H1 (cell line): ENCODE data around the gene DAND5. TPM values are rescaled to one million over a fixed set of nuclear protein-coding genes. Genes with fewer than 3 reads are reported as not detected.

Experiments used
- CTCF ChIA-PET: fragments of 300-600 bp; sonication (Branson Sonifier 250); formaldehyde crosslinking; loops from one replicate; lab custom pipeline; 2021; ENCODE audit not compliant: partially characterized antibody; lab: Charles Lee
- POLR2A ChIA-PET: fragments of 300-600 bp; sonication (Branson Sonifier 250); formaldehyde crosslinking; loops from one replicate; lab custom pipeline; 2021; ENCODE audit warnings: inconsistent platforms; ENCODE audit not compliant: partially characterized antibody; lab: Charles Lee
- DNase-seq, 2 experiments: peaks; one replicate each; pipeline versions ENCODE4 v3.0.0 to v3.0.0-alpha.2; 2010 to 2022; ENCODE audit warnings: low spot score in 2 of 2, low read depth in 1 of 2, mixed read lengths in 1 of 2
- FAIRE-seq: peaks from 2 replicates; lab custom pipeline; 2011; peaks lifted over from hg19 to GRCh38; lab: Jason Lieb, UNC
- H2AFZ ChIP-seq: 2 replicates; pipeline ENCODE4 v1.8.1; 2012; ENCODE audit warnings: low read length, inconsistent platforms
- H2AK5ac ChIP-seq: 2 replicates; pipeline ENCODE4 v1.6.1; 2013; ENCODE audit warnings: low read depth, low read length
- H2BK120ac ChIP-seq: replicated peaks from 2 replicates; pipeline ENCODE3; 2013; ENCODE audit warnings: low read depth, low read length, inconsistent platforms
- H2BK12ac ChIP-seq: 2 replicates; pipeline ENCODE4 v1.6.1; 2013; ENCODE audit warnings: low read depth, low read length
- H2BK15ac ChIP-seq: 2 replicates; pipeline ENCODE4 v1.6.1; 2013; ENCODE audit warnings: low read length
- H2BK20ac ChIP-seq: 2 replicates; pipeline ENCODE4 v1.6.1; 2013; ENCODE audit warnings: low read length
- H2BK5ac ChIP-seq: 2 replicates; pipeline ENCODE4 v1.6.1; 2013; ENCODE audit warnings: low read depth, low read length
- H3K14ac ChIP-seq: 2 replicates; pipeline ENCODE4 v1.6.1; 2013; ENCODE audit warnings: inconsistent platforms; ENCODE audit not compliant: insufficient read length
- H3K18ac ChIP-seq: 2 replicates; pipeline ENCODE4 v1.6.1; 2013; ENCODE audit warnings: low read length; ENCODE audit errors: extremely low read depth
- H3K23ac ChIP-seq: 2 replicates; pipeline ENCODE4 v1.6.1; 2013; ENCODE audit warnings: inconsistent platforms; ENCODE audit not compliant: insufficient read length
- H3K23me2 ChIP-seq: 2 replicates; pipeline ENCODE4 v1.6.1; 2013; ENCODE audit warnings: low read depth, low read length
- H3K27ac ChIP-seq: 2 replicates; pipeline ENCODE4 v1.6.1; 2011; ENCODE audit warnings: low read depth, low read length, inconsistent platforms
- H3K27me3 ChIP-seq, 4 experiments: replicated peaks in 1 of 4; 1 replicate in 1 of 4; 2 replicates in 3 of 4; pipeline versions ENCODE4 v1.6.1 to v1.8.1; 2011 to 2013; ENCODE audit warnings: low read length in 3 of 4, mild to moderate bottlenecking in 3 of 4, inconsistent platforms in 2 of 4, mixed read lengths in 2 of 4, moderate library complexity in 1 of 4; ENCODE audit not compliant: control insufficient read depth in 3 of 4, insufficient read depth in 3 of 4; ENCODE audit errors: extremely low read depth in 1 of 4
- H3K36me3 ChIP-seq, 4 experiments: 2 replicates each; pipeline versions ENCODE4 v1.6.1 to v1.8.1; 2011 to 2013; ENCODE audit warnings: mild to moderate bottlenecking in 4 of 4, low read length in 3 of 4, moderate library complexity in 2 of 4, control low read depth in 1 of 4, inconsistent platforms in 1 of 4; ENCODE audit not compliant: insufficient read depth in 4 of 4, control insufficient read depth in 2 of 4
- H3K4ac ChIP-seq: replicated peaks from 2 replicates; pipeline ENCODE3; 2013; ENCODE audit warnings: low read length, low read depth, mixed read lengths, inconsistent platforms; ENCODE audit not compliant: insufficient read length
- H3K4me1 ChIP-seq, 4 experiments: replicated peaks in 1 of 4; 1 replicate in 1 of 4; 2 replicates in 3 of 4; pipeline versions ENCODE4 v1.6.1 to v1.8.1; 2011 to 2013; ENCODE audit warnings: low read length in 3 of 4, inconsistent platforms in 2 of 4, mixed read lengths in 1 of 4; ENCODE audit not compliant: insufficient read depth in 4 of 4, control insufficient read depth in 3 of 4
- H3K4me2 ChIP-seq, 2 experiments: 2 replicates each; pipeline versions ENCODE4 v1.6.1 to v1.8.1; 2011 to 2013; ENCODE audit warnings: low read depth in 2 of 2, low read length in 2 of 2, control low read depth in 1 of 2, inconsistent platforms in 1 of 2, mild to moderate bottlenecking in 1 of 2; ENCODE audit not compliant: insufficient read depth in 1 of 2
- H3K4me3 ChIP-seq, 4 experiments: fragments of 200-600, 300-600 bp in 1 of 4; sonication (generic), shearing (Covaris generic), sonication (Bioruptor Twin) in 1 of 4; 2 replicates each; pipeline versions ENCODE4 v1.5.1 to v1.8.1; 2011 to 2016; ENCODE audit warnings: low read length in 4 of 4, low read depth in 3 of 4, control low read depth in 2 of 4, inconsistent platforms in 2 of 4, mild to moderate bottlenecking in 2 of 4, mixed read lengths in 1 of 4, moderate library complexity in 1 of 4; ENCODE audit not compliant: insufficient read depth in 2 of 4; ENCODE audit errors: extremely low read depth in 1 of 4
- H3K56ac ChIP-seq: replicated peaks from 2 replicates; pipeline ENCODE3; 2013; ENCODE audit warnings: low read depth, mild to moderate bottlenecking, mixed read lengths, low read length, inconsistent platforms; ENCODE audit not compliant: insufficient read length
- H3K79me1 ChIP-seq: 2 replicates; pipeline ENCODE4 v1.6.1; 2013; ENCODE audit warnings: low read depth, low read length, control low read depth
- H3K79me2 ChIP-seq, 2 experiments: 2 replicates each; pipeline versions ENCODE4 v1.6.1 to v1.8.1; 2012 to 2013; ENCODE audit warnings: low read length in 2 of 2, mild to moderate bottlenecking in 2 of 2, inconsistent platforms in 1 of 2; ENCODE audit not compliant: insufficient read depth in 2 of 2, control insufficient read depth in 1 of 2
- H3K9ac ChIP-seq, 4 experiments: replicated peaks in 1 of 4; 1 replicate in 1 of 4; 2 replicates in 3 of 4; pipeline versions ENCODE4 v1.6.1 to v1.8.1; 2011 to 2013; ENCODE audit warnings: low read depth in 3 of 4, low read length in 3 of 4, control low read depth in 2 of 4, mild to moderate bottlenecking in 2 of 4, moderate library complexity in 2 of 4, inconsistent platforms in 1 of 4; ENCODE audit errors: extremely low read depth in 1 of 4
- H3K9me3 ChIP-seq, 2 experiments: 2 replicates each; pipeline versions ENCODE4 v1.6.1 to v1.8.1; 2012 to 2013; ENCODE audit warnings: mild to moderate bottlenecking in 2 of 2, moderate library complexity in 2 of 2, control low read depth in 1 of 2, inconsistent platforms in 1 of 2, low read depth in 1 of 2, low read length in 1 of 2, mixed read lengths in 1 of 2; ENCODE audit not compliant: insufficient read depth in 2 of 2
- H4K20me1 ChIP-seq, 2 experiments: replicated peaks in 1 of 2; 2 replicates each; pipeline versions ENCODE3 to v1.8.1; 2011 to 2013; ENCODE audit warnings: inconsistent platforms in 2 of 2, low read length in 2 of 2, mild to moderate bottlenecking in 1 of 2; ENCODE audit not compliant: insufficient read depth in 2 of 2, control insufficient read depth in 1 of 2
- H4K5ac ChIP-seq: 2 replicates; pipeline ENCODE4 v1.6.1; 2013; ENCODE audit warnings: low read length, low read depth, mixed read lengths, inconsistent platforms; ENCODE audit not compliant: insufficient read length
- H4K8ac ChIP-seq: 2 replicates; pipeline ENCODE4 v1.8.0; 2013; ENCODE audit warnings: mild to moderate bottlenecking, moderate library complexity, low read length, inconsistent platforms; ENCODE audit not compliant: insufficient read depth; ENCODE audit errors: extremely low read depth
- H4K91ac ChIP-seq: replicated peaks from 2 replicates; pipeline ENCODE3; 2013; ENCODE audit warnings: low read length, mixed read lengths, inconsistent platforms; ENCODE audit not compliant: insufficient read length
- RXRA ChIP-seq: IDR thresholded peaks from 2 replicates; pipeline ENCODE4 v1.6.1; 2011; ENCODE audit warnings: low read depth, mild to moderate bottlenecking, low read length, moderate library complexity; ENCODE audit not compliant: insufficient read depth
- SIX5 ChIP-seq: IDR thresholded peaks from 2 replicates; pipeline ENCODE4 v1.6.1; 2011; ENCODE audit warnings: mild to moderate bottlenecking, low read depth, low read length
- WGBS, 2 experiments: shearing (Covaris generic) in 1 of 2; methylation state at CpG; one replicate each; pipeline versions ENCODE4 v1.1.6 to v1.1.7; 2013 to 2015; ENCODE audit warnings: low lambda C conversion rate in 2 of 2, mixed read lengths in 2 of 2, inconsistent platforms in 1 of 2, low coverage in 1 of 2, missing lambda C conversion rate in 1 of 2; ENCODE audit not compliant: insufficient replicate concordance in 2 of 2, insufficient coverage in 1 of 2, insufficient read length in 1 of 2; ENCODE audit errors: extremely low coverage in 1 of 2, missing lambda C conversion rate in 1 of 2; 5-methylcytosine and 5-hydroxymethylcytosine counted together
- polyA plus RNA-seq, 7 experiments: library from polyadenylated mRNA; depleted of rRNA in 3 of 7; stranded (reverse) in 5 of 7; unstranded in 2 of 7; fragments of >200 nt in 5 of 7; fragments of 200-250 nt in 2 of 7; gene quantifications; 1 replicate in 5 of 7; 2 replicates in 1 of 7; 4 replicates in 1 of 7; pipeline versions ENCODE4 v1.2.1 to v1.2.3, GENCODE V29; 2011 to 2013; ENCODE audit warnings: missing spikeins in 2 of 7, mixed read lengths in 2 of 7
- total RNA-seq: library from RNA; stranded (reverse); fragmentation: NEBNext Ultra II Directional; extraction: Animal tissue kit (Norgen Biotek cat#: 25700); gene quantifications from 2 replicates; pipeline ENCODE4 v1.2.1, GENCODE V29; 2021

Gene DAND5
- total and polyA plus RNA-seq, 2 of the 8 experiments (the other 6 are each of a cell fraction or from before 2014, with no cell fraction given): 0.14 to 0.17 TPM

DNA sequence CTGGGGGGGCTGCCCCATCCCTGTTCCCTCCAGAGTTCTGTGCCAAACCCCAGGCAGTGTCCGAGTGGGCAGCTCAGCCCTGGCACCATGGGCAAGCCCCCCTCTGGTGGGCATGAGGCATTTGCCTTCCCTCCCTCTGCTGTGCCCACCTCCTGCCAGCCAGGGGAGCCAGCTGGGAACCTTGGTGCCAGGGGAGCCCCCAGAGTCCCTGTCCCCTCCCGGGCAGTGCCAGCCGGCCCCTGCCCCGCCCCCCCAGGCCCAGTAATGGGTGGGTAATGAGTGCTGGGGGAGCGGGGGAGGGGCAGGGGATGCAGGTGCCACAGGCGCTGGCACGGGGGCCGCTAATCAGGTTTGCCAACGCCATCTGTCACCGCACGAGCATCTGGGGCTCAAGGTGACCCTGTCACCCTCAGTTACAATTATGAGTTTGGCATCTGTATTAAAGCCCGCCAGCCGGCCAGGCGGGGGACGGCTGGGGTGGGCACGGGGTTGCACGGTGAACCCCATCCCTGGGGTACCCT lies 5.9 kb downstream of the DAND5 start:
- Histone ChIP-seq H3K4ac (no peak overlapping the region), H3K27ac (no peak overlapping the region), H2BK5ac (no peak overlapping the region), H2BK12ac (no peak overlapping the region), H3K4me3 (no peak overlapping the region), H3K56ac (no peak overlapping the region), H3K79me2 (no peaks in the 10 kb centered on the region), H3K23ac (no peak overlapping the region), H2BK15ac (no peak overlapping the region), H3K9ac (no peak overlapping the region), H3K4me2 (no peak overlapping the region), H3K79me1 (no peaks in the 10 kb centered on the region), H2AK5ac (no peak overlapping the region), H2BK120ac (no peak overlapping the region), H3K9me3 (no peaks in the 10 kb centered on the region), H3K27me3 (no peaks in the 10 kb centered on the region), H4K91ac (no peak overlapping the region), H4K5ac (no peak overlapping the region), H2BK20ac (no peak overlapping the region), H3K18ac (no peak overlapping the region), H3K4me1 (no peaks in the 10 kb centered on the region), H3K23me2 (no peaks in the 10 kb centered on the region), H3K14ac (no peak overlapping the region), H4K8ac (peak overlapping the region; percentile 68; the same call in 1 of the 2 replicates), H4K20me1 (no peaks in the 10 kb centered on the region), H3K36me3 (no peaks in the 10 kb centered on the region), H2AFZ (no peak overlapping the region)
- no peak for TF ChIP-seq RXRA
- TF ChIP-seq SIX5: no peak
- ChIA-PET CTCF (interaction anchor here (0.8 to 16.3 kb wide), 12 partner anchors 9 to 156 kb away, joined by 3 to 431 read pairs (median 10); partner anchors contain the start of genes DAND5 and LYL1), POLR2A (interaction anchor here (1.1 to 1.6 kb wide), 2 partner anchors 56 to 119 kb away, joined by 4 read pairs; partner anchors contain the start of gene SYCE2)
- no peak for DNase-seq
- FAIRE-seq: no peak
- 98% methylated on average over 10 of the region's 17 CpGs; no CpG with 5 or more reads in 1 of the 2 experiments for WGBS, 2 experiments
